ENCODE results near the gene CHD5. TPM values are rescaled to one million over a fixed set of nuclear protein-coding genes. Genes with fewer than 3 reads are reported as not detected.

CHD5 gene
- total RNA-seq, 1 donor from 2014 or later = 0.07 TPM

GRCh38 chr1:6113745-6114144, 66.4 kb downstream of the CHD5 start:
- DNase-seq (ENCODE audit: low read depth, low spot score) = no peak

GRCh38 chr1:6113116-6113515, 67.0 kb downstream of the CHD5 start:
- no peak for DNase-seq (ENCODE audit: low read depth, low spot score)

- DNase-seq (ENCODE audit: low read depth, low spot score) = no peak
Measured at GRCh38 chr1:6112690-6113005, 67.5 kb downstream of the CHD5 start.

- no peak for DNase-seq (ENCODE audit: low read depth, low spot score)
Measured at GRCh38 chr1:6111991-6112689, 68.0 kb downstream of the CHD5 start.

GRCh38 chr1:6111571-6111970, 68.5 kb downstream of the CHD5 start:
- DNase-seq (ENCODE audit: low read depth, low spot score) = no peak

GRCh38 chr1:6110326-6110725, 69.8 kb downstream of the CHD5 start:
- DNase-seq (ENCODE audit: low read depth, low spot score) = no peak

- no peak for DNase-seq (ENCODE audit: low read depth, low spot score)
Measured at GRCh38 chr1:6109688-6110087, 70.4 kb downstream of the CHD5 start.

GRCh38 chr1:6108937-6109614, 71.0 kb downstream of the CHD5 start:
- no peak for DNase-seq (ENCODE audit: low read depth, low spot score)

GRCh38 chr1:6108476-6108875, 71.6 kb downstream of the CHD5 start:
- no peak for DNase-seq (ENCODE audit: low read depth, low spot score)

GRCh38 chr1:6107409-6108356, 72.4 kb downstream of the CHD5 start:
- no peak for DNase-seq (ENCODE audit: low read depth, low spot score)

GRCh38 chr1:6106977-6107376, 73.1 kb downstream of the CHD5 start:
- no peak for DNase-seq (ENCODE audit: low read depth, low spot score)

GRCh38 chr1:6106321-6106731, 73.8 kb downstream of the CHD5 start:
- no peak for DNase-seq (ENCODE audit: low read depth, low spot score)

GRCh38 chr1:6105763-6106162, 74.4 kb downstream of the CHD5 start:
- no peak for DNase-seq (ENCODE audit: low read depth, low spot score)

- no peak for DNase-seq (ENCODE audit: low read depth, low spot score)
Measured at GRCh38 chr1:6105218-6105679, 74.9 kb downstream of the CHD5 start.

GRCh38 chr1:6104631-6105030, 75.5 kb downstream of the CHD5 start:
- DNase-seq (ENCODE audit: low read depth, low spot score) = no peak

GRCh38 chr1:6103854-6104530, 76.1 kb downstream of the CHD5 start:
- no peak for DNase-seq (ENCODE audit: low read depth, low spot score)

GRCh38 chr1:6103111-6103853, 76.8 kb downstream of the CHD5 start:
- DNase-seq (ENCODE audit: low read depth, low spot score) = no peak

- no peak for DNase-seq (ENCODE audit: low read depth, low spot score)
Measured at GRCh38 chr1:6102532-6102845, 77.6 kb downstream of the CHD5 start.

GRCh38 chr1:6101826-6102531, 78.1 kb downstream of the CHD5 start:
- no peak for DNase-seq (ENCODE audit: low read depth, low spot score)

Measured in pulmonary artery endothelial cell (primary cell).